HG03442 (cell line): Measurements from ENCODE around the gene CYP21A2.
"Not testable (repeated sequence)": the region's sequence is repeated elsewhere in the genome, so short reads cannot be mapped to it uniquely, and the experiment has no call there.

Experiments used
- ATAC-seq: cut with Tn5 transposase; IDR thresholded peaks from one replicate; pipeline ENCODE4 v1.9.1; 2021; ENCODE audit warnings: mild to moderate bottlenecking, moderate library complexity; ENCODE audit not compliant: unreplicated experiment

CYP21A2 gene

DNA sequence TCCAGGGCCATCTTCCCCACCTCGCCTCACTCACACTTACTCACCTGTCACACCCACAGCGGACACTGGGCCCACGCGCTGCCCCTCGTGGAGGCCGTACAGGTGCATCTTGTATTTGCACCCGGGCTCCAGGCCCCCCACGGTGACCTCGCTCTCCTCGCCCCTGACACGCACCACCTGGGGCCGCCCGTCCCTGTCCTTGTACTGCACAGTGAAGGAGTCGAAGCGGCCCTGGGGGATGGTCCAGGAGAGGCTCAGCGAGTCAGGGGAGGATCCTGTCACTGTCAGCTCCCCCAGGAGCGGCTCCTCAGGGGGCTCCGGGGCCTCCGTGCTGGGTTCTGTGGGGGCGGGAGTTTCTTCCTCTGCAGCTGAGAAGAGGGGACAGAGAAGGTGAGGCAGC is 14.4 kb downstream of the CYP21A2 start:
- not testable (repeated sequence) for ATAC-seq

DNA sequence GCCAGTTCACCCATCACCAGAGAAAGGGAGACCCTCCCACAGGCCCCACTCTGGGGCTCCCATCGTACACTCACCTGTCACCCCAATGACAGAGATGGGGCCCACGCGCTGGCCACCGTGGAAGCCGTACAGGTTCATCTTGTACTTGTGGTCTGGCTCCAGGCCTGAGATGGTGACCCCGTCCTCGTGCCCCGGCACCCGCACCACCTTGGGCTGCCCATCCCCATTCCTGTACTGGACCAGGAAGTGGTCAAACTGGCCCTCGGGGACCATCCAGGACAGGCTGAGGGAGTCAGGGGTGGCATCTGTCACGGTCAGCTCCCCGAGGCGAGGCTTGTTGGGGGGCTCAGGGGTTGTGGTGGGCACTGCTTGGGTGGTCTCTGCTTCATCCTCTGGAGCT is 15.1 kb downstream of the CYP21A2 start:
- not testable (repeated sequence) for ATAC-seq

DNA sequence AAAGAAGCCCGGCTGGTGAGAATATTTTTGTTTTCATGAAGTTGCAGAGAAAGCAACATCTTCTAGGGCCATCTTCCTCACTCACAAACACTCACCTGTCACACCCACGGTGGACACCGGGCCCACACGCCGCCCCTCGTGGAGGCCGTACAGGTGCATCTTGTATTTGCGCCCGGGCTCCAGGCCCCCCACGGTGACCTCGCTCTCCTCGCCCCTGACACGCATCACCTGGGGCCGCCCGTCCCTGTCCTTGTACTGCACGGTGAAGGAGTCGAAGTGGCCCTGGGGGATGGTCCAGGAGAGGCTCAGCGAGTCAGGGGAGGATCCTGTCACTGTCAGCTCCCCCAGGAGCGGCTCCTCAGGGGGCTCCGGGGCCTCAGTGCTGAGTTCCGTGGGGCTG is 17.5 kb downstream of the CYP21A2 start:
- ATAC-seq, result not testable (repeated sequence)

DNA sequence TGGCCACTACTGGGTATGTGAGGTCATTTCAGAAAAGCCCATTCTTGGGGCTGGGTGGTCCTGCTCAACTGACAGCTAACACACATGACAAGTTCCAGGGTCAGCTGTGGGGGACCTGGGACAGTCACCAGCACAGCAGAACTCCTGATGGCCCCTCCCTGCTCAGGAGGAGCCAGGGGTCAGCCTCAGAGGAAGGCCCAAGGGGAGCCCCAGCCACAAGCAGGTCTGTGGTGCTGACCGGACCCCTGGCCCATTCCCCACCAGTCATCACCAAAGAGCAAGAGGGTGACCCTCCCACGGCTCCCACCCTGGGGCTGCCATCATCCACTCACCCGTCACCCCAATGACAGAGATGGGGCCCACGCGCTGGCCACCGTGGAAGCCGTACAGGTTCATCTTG is 18.0 kb downstream of the CYP21A2 start:
- ATAC-seq, result no peak

DNA sequence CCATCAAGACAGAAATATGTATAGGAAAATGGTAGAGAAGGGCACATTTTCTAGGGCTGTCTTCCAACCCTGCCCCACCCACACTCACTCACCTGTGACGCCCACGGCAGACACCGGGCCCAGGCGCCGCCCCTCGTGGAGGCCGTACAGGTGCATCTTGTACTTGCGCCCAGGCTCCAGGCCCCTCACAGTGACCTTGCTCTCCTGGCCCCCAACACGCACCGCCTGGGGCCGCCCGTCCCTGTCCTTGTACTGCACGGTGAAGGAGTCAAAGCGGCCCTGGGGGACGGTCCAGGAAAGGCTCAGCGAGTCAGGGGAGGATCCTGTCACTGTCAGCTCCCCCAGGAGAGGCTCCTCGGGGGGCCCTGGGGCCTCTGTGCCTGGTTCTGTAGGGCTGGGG is 19.8 kb downstream of the CYP21A2 start:
- no peak for ATAC-seq

DNA sequence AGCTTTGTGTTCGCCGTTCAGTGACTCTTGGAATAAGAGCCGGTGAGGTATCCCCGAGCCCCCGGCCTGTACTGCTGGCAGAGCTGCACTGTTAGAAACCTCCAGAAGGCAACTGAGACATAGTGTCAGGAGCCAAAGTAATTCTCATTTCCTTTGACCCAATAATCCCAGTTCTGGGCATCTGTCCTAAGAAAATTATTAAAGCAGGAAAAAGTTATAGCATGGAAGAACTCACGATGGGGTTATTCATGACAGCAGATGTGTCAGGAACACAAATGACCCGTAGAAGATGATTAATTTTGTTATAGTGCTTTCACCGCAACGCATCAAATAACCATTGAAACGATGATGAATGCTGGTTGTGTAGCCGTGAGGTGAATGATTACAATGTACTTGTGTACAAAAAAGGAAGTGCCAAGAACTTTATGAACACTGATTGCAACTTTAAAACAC is 20.3 kb downstream of the CYP21A2 start:
- ATAC-seq, result no peak

DNA sequence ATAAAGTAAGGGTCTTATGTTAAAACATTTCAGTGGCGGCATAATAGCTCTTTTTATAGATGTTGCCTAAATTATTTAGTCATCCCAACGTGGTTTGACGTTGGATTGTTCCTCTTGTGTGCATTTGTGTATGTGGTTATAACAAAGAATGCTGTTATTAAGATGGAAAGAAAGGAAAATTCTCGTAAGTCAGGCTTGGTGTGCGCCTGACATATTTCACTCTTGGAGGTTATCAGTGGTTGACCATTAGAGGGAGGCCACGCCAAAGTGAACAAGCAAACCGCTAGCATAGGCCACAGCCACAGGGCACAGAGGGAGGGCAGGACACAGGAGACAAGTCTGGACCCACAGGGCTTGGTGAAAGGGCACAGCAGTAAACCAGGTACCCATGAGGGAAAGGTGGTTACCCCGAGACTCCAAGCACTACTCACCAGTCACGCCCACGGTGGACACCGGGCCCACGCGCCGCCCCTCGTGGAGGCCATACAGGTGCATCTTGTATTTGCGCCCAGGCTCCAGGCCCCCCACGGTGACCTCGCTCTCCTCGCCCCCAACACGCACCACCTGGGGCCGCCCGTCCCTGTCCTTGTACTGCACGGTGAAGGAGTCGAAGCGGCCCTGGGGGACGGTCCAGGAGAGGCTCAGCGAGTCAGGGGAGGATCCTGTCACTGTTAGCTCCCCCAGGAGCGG is 22.9 kb downstream of the CYP21A2 start:
- ATAC-seq, result no peak

DNA sequence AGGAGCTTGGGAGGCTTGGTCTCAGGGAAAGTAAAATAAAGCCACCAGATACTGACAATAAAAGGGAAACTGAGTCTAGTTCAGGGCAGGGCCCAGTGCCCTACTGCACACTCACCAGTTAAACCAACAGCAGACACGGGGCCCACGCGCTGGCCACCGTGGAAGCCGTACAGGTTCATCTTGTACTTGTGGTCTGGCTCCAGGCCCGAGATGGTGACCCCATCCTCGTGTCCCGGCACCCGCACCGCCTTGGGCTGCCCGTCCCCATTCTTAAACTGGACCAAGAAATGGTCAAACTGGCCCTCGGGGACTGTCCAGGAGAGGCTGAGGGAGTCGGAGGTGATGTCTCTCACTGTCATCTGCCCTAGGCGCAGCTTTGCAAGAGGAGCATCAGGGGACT is 26.5 kb downstream of the CYP21A2 start:
- ATAC-seq, result no peak

DNA sequence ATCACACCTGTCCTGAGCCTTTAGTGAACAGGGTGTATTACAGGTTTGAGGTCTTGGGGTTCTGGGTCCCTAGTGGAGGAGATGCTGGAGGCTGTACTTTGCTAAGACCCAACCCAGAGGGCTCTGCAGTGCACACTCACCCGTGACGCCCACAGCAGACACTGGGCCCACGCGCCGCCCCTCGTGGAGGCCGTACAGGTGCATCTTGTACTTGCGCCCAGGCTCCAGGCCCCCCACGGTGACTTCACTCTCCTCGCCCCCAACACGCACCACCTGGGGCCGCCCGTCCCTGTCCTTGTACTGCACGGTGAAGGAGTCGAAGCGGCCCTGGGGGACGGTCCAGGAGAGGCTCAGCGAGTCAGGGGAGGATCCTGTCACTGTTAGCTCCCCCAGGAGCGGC is 29.3 kb downstream of the CYP21A2 start:
- ATAC-seq, result not testable (repeated sequence)

DNA sequence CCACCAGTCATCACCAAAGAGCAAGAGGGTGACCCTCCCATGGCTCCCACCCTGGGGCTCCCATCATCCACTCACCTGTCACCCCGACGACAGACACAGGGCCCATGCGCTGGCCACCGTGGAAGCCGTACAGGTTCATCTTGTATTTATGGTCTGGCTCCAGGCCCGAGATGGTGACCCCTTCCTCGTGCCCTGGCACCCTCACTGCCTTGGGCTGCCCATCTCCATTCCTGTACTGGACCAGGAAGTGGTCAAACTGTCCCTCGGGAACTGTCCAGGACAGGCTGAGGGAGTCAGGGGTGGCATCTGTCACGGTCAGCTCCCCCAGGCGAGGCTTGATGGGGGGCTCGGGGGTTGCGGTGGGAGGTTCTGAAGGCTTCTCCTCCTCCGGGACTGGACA is 30.1 kb downstream of the CYP21A2 start:
- not testable (repeated sequence) for ATAC-seq

DNA sequence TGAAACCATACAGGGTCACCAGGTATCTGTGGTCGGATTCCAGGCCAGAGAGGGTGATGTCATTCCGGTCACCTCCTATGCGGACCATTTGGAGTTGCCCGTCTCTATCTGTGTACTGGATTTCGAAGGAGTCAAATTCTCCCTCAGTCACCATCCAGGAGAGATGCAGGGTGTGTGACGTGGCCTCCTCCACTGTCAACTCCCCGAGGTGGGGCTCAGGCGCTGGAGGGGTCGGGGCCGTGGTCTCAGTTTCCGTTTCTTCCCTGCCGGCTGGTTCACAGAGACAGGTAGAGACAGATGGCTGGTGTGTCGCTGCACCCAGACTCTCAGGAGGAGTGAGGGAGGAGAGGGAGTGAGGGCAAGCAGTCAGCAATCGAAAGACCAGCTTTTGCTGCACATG is 30.7 kb downstream of the CYP21A2 start:
- ATAC-seq, result no peak

DNA sequence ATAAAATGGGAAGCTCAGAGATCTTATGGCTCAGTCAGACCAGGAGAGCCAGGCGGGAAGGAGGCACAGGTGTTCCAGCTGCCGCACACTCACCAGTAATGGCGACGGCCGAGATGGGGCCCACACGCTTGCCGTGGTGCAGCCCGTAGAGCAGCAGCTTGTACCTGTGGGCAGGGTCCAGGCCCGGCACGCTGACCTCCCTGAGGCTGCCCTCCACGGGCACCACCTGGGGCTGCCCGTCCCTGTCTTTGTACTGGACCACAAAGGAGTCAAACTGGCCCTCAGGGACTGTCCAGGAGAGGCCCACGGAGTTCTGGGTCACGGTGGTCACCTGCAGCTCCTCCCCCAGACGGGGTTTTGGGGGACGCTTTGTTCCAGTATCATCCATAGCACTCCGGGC is 31.2 kb downstream of the CYP21A2 start:
- ATAC-seq, result no peak

DNA sequence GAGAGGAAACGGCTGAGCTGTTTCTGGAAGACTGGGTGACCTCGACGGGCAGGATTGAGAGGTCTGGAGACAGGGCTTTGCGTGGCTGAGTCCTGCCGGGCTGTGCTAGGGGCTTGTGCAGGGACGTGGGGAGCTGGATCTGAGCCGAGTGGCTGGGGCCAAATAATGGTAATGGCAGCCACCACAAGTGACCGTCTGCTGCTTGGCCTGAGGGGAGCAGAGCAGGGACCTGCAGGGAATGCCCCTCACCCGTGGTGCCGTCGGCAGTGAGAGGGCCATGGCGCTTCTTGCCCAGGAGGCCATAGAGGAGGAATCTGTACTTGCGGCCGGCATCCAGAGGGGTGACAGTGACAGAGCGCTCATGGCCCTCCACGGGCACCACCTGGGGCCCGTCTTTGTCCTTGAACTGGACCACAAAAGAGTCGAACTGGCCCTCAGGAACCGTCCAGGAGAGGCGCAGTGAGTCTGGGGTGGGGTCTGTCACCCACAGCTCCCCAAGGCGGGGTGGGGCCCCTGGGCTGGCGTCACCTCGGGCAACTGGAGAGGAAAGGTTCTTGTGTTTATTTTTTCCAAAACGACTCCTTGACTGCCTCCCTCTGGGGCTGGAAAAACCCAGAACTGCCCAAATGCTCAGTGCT is 31.8 kb downstream of the CYP21A2 start:
- no peak for ATAC-seq

DNA sequence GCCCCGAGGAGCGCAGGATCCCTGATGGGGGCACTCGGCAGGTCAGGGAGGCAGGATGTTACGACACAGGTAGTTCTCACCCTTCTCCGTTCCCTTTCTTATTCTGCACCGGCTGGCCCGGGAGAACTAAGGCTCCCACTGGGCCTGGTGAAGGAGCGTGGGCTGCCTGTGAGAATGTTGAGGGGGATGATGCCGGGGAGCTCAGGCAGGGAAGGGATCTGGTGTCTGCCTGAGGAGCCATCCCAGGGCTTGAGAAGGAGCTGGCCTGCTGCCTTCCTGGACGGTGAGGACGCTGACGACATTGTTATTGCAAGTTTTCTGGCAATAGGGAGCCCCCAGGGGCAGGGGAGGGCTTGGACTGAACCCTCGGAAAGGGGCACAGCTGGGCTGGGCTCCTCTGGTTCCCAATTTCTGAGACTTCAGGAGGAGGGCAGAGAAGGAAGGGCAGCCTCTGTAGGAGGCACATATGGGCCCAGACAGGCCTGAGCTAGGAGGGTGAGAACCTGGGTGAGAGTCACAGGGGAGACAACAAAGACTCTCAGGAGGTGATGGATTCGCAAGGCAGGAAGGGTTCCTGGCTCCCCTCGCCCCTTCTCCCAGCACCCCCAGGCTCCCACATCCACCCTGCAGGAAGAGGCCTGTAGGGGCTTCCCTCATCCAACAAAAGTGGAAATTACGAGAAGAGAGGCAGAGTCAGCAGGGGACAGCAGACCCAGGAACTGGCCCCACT is 32.8 kb downstream of the CYP21A2 start:
- no peak for ATAC-seq

DNA sequence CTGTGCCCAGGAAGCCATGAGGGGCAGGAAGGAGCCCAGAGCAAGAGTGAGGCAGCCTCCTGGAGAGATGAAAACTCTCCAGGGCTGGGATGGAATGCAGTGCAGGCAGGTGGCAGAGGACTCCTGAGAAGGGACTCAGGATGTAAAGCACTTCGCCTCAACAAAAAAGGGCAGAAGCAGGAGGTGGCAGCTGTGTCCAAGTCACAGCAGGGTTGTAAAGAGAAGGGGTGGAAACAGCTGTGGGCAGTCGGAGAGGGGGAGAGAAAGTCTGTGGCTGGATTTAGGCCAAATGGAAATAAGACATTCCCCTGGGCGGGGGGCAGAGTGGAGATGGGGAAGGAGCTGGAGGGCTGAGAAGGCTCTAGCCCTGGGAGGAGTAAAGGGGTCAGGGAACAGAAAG is 34.9 kb downstream of the CYP21A2 start:
- ATAC-seq, result no peak

DNA sequence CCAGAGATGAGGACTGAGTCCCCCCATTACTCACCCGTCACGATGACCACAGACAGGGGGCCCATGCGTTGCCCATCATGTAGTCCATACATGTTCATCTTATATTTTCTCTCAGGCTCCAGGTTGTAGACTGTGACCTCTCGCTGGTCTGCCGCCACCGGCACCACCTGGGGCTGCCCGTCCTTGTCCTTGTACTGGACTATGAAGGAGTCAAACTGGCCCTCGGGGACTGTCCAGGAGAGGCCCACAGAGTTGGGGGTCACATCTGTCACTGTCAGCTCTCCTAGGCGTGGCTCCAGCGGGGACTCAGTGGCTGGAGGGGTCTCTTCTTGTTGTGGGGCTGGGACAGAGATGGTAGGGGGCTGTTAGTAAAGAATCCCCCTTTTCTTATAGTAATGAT is 35.4 kb downstream of the CYP21A2 start:
- no peak for ATAC-seq

DNA sequence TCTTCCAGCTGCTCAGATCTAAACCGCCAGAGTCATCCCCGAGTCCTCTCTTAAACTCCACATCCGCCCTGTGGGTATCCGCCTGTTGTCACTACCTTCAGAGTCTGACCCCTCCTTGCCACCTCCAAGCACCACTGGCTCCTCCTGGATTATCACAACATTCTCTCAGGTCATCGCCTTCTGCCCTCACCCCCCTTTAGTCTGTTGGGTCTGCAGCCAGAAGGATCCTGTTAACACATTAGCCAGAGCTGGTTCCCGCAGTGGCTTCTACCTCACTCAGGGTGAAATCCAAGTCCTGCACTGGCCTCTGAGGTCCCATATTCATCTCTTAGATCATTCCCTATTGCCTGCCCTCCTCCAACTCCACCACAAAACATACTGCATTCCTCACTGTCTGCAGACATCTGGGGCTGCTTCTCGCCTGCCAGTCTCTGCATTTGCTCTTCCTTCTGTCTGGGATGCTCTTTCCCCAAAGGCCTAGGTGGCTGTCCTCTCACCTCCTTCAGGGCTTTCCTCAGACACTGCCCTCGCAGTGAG is 36.8 kb downstream of the CYP21A2 start:
- no peak for ATAC-seq

DNA sequence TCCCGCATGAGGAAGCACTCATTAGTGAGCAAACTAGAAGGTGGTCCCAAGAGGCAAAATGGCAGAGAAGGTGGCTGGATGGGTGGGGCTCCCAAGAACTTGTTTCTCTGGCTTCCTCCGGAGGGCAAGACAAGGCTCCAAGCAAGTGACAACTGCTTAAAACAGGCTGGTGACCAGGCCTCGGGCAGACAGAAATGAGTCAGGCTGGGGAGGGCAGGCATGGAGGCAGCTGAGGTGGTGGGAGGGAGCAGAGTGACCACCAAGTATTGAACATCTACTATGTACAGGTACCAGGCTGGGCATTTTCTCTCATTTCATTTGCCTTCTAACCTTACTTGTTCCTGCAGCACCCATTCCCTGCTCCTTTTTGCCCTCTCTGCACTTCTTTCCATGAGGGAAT is 37.6 kb downstream of the CYP21A2 start:
- no peak for ATAC-seq

DNA sequence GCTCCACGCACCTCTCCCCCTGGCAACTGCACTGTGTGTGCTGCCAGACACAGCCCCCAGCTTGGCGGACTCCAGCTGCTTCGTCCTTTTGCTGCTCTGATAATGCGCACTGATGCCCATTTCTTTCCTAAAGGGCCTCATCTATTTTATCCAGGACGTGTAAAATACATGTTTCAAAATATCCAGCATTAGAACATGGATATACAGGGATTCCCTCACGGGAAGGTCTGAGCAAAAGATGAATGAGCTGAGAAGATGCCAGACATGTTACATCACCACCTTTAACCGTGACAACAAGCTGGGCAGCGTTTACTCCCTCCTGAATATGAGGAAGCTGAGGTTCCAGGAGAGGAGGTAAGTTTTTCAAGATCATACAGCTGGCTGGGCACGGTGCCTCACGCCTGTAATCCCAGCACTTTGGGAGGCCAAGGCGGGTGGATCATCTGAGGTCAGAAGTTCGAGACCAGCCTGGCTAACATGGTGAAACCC is 38.1 kb downstream of the CYP21A2 start:
- ATAC-seq, result no peak

DNA sequence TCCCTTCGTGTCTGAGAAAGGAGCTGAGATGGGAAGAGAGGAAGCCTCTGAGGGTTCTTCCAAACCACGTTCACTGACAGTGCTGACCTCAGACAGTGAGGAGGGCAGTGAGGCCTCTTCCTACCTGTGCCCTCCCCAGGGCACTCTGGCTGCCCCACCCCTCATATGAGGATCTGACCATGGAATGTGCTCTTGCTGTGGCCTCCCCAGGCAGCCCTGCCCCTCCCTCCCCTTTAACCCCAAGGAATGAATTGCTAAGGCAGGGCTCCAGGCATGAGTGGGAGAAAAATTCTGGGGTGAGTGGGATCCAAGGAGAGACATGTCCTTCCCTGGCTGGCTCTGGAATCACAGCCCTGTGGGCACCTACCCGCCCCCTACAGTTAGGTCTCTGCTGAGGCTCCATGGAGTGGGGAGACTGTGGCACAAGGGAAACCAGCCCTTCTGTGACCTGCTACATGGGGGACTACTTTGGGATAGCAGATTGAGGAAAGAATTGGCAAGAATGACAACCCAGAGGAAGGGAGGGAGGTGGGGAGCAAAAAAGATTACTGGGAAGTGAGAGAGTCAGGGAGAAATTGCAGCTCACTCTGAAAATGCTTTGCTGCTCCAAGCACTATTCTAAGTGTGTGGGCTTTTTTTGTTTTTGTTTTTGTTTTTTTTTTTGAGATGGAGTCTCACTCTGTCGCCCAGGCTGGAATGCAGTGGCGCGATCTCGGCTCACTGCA is 41.5 kb downstream of the CYP21A2 start:
- no peak for ATAC-seq
